Measurements from ENCODE around the gene ASRGL1.

- TF ChIP-seq, protein P1, sequence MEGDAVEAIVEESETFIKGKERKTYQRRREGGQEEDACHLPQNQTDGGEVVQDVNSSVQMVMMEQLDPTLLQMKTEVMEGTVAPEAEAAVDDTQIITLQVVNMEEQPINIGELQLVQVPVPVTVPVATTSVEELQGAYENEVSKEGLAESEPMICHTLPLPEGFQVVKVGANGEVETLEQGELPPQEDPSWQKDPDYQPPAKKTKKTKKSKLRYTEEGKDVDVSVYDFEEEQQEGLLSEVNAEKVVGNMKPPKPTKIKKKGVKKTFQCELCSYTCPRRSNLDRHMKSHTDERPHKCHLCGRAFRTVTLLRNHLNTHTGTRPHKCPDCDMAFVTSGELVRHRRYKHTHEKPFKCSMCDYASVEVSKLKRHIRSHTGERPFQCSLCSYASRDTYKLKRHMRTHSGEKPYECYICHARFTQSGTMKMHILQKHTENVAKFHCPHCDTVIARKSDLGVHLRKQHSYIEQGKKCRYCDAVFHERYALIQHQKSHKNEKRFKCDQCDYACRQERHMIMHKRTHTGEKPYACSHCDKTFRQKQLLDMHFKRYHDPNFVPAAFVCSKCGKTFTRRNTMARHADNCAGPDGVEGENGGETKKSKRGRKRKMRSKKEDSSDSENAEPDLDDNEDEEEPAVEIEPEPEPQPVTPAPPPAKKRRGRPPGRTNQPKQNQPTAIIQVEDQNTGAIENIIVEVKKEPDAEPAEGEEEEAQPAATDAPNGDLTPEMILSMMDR (conservative IDR thresholded peaks at IDR 0.05): no peak
- no peak for TF ChIP-seq ZFX (IDR thresholded peaks at IDR 0.05)
Measured at GRCh38 chr11:62401356-62401755, 64.1 kb downstream of the ASRGL1 start.

Data from C4-2B (cell line).